A673 (cell line): ENCODE results near the gene CTF1. TPM values are rescaled to one million over a fixed set of nuclear protein-coding genes. Genes with fewer than 3 reads are reported as not detected.

Source experiments
- BruUV-seq: library from RNA; stranded (reverse); fragments of 400-500 nt; replicated peaks from 2 replicates; lab custom pipeline; 2021; lab: Mats Ljungman, UMichigan
- CTCF ChIA-PET: fragments of 300-600 bp; sonication (Branson Sonifier 250); formaldehyde crosslinking; loops from one replicate; lab custom pipeline; 2022; ENCODE audit warnings: antibody characterized with exemption; lab: Charles Lee
- POLR2A ChIA-PET: fragments of 300-600 bp; sonication (Branson Sonifier 250); formaldehyde crosslinking; loops from one replicate; lab custom pipeline; 2022; ENCODE audit warnings: antibody characterized with exemption; ENCODE audit not compliant: low non-redundant PET; lab: Charles Lee
- DNase-seq: peaks from one replicate; pipeline ENCODE4 v3.0.0-alpha.2; 2015; ENCODE audit warnings: low spot score
- H3K27ac ChIP-seq: fragments of 200-600 bp; sonication (generic); 2 replicates; pipeline ENCODE4 v1.5.1; 2016; ENCODE audit warnings: mixed run types, low read depth, mild to moderate bottlenecking, mixed read lengths, antibody characterized with exemption, low read length; ENCODE audit not compliant: poor library complexity, severe bottlenecking
- H3K27me3 ChIP-seq: fragments of 200-600 bp; sonication (generic); replicated peaks from 2 replicates; pipeline ENCODE4 v1.6.1; 2017; ENCODE audit warnings: mixed run types, low read depth, mild to moderate bottlenecking, mixed read lengths, antibody characterized with exemption, low read length; ENCODE audit not compliant: insufficient read depth, poor library complexity
- H3K36me3 ChIP-seq: fragments of 200-600 bp; sonication (generic); 2 replicates; pipeline ENCODE4 v1.6.1; 2016; ENCODE audit warnings: mixed run types, mild to moderate bottlenecking, mixed read lengths, antibody characterized with exemption, low read length; ENCODE audit not compliant: insufficient read depth, poor library complexity, severe bottlenecking
- H3K4me1 ChIP-seq: fragments of 200-600 bp; sonication (generic); 2 replicates; pipeline ENCODE4 v1.6.1; 2017; ENCODE audit warnings: mixed run types, mild to moderate bottlenecking, mixed read lengths, antibody characterized with exemption, low read length; ENCODE audit not compliant: insufficient read depth, poor library complexity, severe bottlenecking
- H3K4me3 ChIP-seq: fragments of 200-600 bp; sonication (generic); 2 replicates; pipeline ENCODE4 v1.5.1; 2016; ENCODE audit warnings: low read depth, mixed run types, mild to moderate bottlenecking, mixed read lengths, low read length; ENCODE audit not compliant: poor library complexity, severe bottlenecking
- H3K9me3 ChIP-seq: fragments of 200-600 bp; sonication (generic); 2 replicates; pipeline ENCODE4 v1.6.1; 2016; ENCODE audit warnings: mixed run types, low read depth, mild to moderate bottlenecking, mixed read lengths, antibody characterized with exemption, low read length; ENCODE audit not compliant: poor library complexity, severe bottlenecking
- EZH2 ChIP-seq: fragments of 200-600 bp; sonication (generic); IDR thresholded peaks from 2 replicates; pipeline ENCODE4 v1.6.1; 2017; ENCODE audit warnings: borderline replicate concordance, low read depth, mild to moderate bottlenecking, mixed read lengths, antibody characterized with exemption, low read length; ENCODE audit not compliant: poor library complexity, severe bottlenecking
- intact Hi-C: fragments of 100-400 bp; cut with micrococcal nuclease; formaldehyde crosslinking; loops from one replicate; pipeline ENCODE4 v1.10.0; 2022; ENCODE audit not compliant: unreplicated experiment
- total RNA-seq: library from RNA; stranded (reverse); gene quantifications from 2 replicates; pipeline ENCODE4 v1.2.3, GENCODE V29; 2021
- TF ChIP-seq, protein P1 (sequence below): fragments of 300-800, 200-600 bp; sonication (generic); conservative IDR thresholded peaks from 2 replicates; pipeline ENCODE4 v1.5.1; 2017; ENCODE audit warnings: low read depth, mild to moderate bottlenecking, antibody characterized with exemption, low read length, moderate library complexity, mixed read lengths

CTF1 gene
- total RNA-seq, 1 experiment from 2014 or later: 1.4 TPM

DNA sequence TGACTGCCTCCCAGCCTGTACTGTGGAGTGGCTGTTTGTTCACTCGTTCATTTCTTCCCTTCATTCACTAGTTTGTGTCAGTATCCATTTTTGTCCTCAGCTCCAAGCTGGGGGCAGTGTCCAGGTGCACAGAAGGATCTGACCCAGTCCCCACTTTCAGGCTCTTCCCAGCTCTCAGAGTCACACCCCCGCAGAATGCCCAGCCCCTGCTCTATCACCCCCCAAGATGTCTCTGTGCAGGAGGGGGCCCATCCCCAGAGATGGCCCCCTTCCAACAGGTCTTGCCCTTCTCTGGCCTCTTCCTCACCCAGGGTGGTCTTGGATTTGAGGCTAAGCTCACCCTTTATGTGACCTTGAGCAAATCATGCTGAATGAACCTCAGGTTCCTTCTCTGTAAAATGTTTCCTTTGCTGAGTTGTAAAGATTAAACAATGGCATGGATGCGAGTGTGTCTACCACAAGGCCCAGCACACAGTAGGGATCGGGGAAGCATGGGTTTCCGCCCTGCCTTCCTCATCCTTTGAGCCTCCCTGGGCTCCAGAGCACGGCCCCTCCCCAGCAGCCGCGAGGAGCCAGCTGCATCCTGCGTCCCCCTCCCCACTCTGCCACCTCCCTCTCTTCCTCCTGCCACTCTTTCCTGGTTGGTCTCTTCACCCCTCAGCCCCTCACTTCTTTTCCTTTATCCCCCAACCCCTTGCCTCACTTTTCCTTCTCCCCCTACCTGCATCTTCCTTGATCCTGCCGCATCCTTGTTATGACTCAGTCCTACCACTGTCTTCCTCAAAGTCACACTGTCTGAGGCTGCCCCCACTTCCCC lies 29.8 kb downstream of the CTF1 start:
- Histone ChIP-seq H3K27me3 (no peaks in the 10 kb centered on the region), H3K4me1 (peaks cover 11% of the 10 kb centered on the region), H3K27ac (peak overlapping the region; percentile 11), H3K9me3 (no peaks in the 10 kb centered on the region), H3K36me3 (peaks cover 14% of the 10 kb centered on the region), H3K4me3 (no peak overlapping the region)
- POLR2A ChIA-PET: no interaction called here
- DNase-seq: no peak
- intact Hi-C loops: no loop called here
- BruUV-seq: no TSS peak
- CTCF ChIA-PET: no interaction called here
- TF ChIP-seq, protein P1, sequence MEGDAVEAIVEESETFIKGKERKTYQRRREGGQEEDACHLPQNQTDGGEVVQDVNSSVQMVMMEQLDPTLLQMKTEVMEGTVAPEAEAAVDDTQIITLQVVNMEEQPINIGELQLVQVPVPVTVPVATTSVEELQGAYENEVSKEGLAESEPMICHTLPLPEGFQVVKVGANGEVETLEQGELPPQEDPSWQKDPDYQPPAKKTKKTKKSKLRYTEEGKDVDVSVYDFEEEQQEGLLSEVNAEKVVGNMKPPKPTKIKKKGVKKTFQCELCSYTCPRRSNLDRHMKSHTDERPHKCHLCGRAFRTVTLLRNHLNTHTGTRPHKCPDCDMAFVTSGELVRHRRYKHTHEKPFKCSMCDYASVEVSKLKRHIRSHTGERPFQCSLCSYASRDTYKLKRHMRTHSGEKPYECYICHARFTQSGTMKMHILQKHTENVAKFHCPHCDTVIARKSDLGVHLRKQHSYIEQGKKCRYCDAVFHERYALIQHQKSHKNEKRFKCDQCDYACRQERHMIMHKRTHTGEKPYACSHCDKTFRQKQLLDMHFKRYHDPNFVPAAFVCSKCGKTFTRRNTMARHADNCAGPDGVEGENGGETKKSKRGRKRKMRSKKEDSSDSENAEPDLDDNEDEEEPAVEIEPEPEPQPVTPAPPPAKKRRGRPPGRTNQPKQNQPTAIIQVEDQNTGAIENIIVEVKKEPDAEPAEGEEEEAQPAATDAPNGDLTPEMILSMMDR: no peak
- TF ChIP-seq EZH2: no peak

DNA sequence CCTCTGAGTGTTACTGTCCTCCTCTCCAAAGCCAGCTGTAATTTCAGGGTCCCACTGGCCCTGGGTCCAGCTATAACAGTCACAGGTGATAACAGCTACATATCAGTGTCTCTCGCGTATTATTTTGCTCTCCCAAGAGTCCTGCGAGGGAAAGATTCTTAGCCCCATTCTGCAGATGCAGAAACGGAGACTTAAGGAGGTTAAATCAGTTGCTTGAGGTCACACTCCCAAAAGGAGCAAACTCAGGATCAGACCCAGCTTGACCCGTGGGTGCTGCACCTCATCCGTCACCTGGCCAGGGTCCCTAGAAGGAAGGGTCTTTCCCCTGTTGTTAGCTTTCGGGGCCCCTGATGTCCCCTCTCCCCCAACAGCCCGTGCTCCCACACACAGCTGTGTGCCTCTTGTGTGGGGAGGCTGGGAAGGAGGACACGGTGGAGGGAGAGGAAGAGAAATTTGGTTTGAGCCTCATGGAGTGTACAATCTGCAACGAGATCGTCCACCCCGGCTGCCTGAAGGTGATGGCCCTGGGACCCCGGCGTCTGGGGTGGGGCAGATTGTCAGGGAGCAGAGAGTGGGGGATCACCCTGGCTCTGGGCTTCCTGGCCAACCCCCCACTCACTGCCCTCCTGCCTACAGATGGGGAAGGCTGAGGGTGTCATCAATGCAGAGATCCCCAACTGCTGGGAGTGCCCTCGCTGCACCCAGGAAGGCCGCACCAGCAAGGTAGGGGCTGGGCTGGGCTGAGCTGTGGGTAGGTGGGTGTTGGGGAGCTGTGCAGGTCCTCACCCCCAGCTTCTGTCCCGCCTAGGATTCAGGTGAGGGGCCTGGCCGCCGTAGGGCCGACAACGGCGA lies 30.7 kb downstream of the CTF1 start:
- no TSS peak for BruUV-seq
- TF ChIP-seq EZH2: no peak
- TF ChIP-seq, protein P1: no peak
- ChIA-PET CTCF (interaction anchor here (0.6 to 0.8 kb wide), 2 partner anchors 14 to 545 kb away, joined by 3 to 4 read pairs; partner anchors contain the start of gene TGFB1I1), POLR2A (no interaction called here)
- H3K4me3 ChIP-seq: no peak overlapping the region
- peaks cover 23% of the 10 kb centered on the region for H3K36me3 ChIP-seq
- peak overlapping the region; percentile 11 for H3K27ac ChIP-seq
- intact Hi-C loops: no loop called here
- peaks cover 11% of the 10 kb centered on the region for H3K4me1 ChIP-seq
- no peaks in the 10 kb centered on the region for H3K27me3 ChIP-seq
- H3K9me3 ChIP-seq: no peaks in the 10 kb centered on the region
- DNase-seq: no peak

DNA sequence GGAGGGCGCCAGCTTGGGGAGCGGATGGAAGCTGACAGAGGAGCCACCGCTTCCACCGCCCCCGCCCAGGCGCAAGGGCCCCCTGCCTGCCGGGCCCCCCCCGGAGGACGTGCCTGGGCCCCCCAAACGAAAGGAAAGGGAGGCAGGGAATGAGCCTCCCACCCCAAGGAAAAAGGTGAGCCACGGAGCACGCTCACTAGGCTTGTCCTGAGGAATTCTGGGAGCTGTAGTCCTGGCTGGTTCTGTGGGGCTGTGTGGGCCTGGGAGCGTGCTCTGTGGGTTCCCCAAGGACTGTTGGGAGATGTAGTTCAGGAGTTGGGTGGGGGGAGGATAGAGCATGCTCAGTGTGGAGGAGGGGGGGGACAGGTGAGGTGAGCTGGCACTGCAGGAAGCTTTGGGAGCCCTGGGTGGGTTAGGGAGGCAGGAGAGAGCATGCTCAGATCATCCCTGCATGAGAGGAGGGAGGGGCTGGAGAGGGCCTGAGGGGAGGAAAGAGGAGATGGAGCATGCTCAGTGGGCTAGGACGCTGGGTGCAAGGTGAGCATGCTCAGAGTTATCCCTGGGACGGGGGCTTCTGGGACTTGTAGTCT lies 31.5 kb downstream of the CTF1 start:
- no TSS peak for BruUV-seq
- CTCF ChIA-PET: interaction anchor here (0.6 to 0.8 kb wide), 2 partner anchors 14 to 544 kb away, joined by 3 to 4 read pairs; partner anchors contain the start of gene TGFB1I1
- H3K4me3 ChIP-seq: no peak overlapping the region
- intact Hi-C loops: no loop called here
- POLR2A ChIA-PET: interaction anchor here (0.5 kb wide), 1 partner anchor 8 kb away, joined by 21 read pairs; no protein-coding TSS in a partner anchor
- no peak overlapping the region for H3K27ac ChIP-seq
- H3K9me3 ChIP-seq: no peaks in the 10 kb centered on the region
- TF ChIP-seq, protein P1: no peak
- no peak for TF ChIP-seq EZH2
- peak; percentile 87 for DNase-seq
- H3K4me1 ChIP-seq: peaks cover 11% of the 10 kb centered on the region
- H3K36me3 ChIP-seq: peaks cover 29% of the 10 kb centered on the region
- no peaks in the 10 kb centered on the region for H3K27me3 ChIP-seq
